ENCODE data around the gene C1QTNF6. TPM values are rescaled to one million over a fixed set of nuclear protein-coding genes. Genes with fewer than 3 reads are reported as not detected.

C1QTNF6 gene
- total and polyA plus RNA-seq, 2 of the 4 experiments (the other 2 are of a cell fraction): 1.1 to 10.9 TPM

DNA sequence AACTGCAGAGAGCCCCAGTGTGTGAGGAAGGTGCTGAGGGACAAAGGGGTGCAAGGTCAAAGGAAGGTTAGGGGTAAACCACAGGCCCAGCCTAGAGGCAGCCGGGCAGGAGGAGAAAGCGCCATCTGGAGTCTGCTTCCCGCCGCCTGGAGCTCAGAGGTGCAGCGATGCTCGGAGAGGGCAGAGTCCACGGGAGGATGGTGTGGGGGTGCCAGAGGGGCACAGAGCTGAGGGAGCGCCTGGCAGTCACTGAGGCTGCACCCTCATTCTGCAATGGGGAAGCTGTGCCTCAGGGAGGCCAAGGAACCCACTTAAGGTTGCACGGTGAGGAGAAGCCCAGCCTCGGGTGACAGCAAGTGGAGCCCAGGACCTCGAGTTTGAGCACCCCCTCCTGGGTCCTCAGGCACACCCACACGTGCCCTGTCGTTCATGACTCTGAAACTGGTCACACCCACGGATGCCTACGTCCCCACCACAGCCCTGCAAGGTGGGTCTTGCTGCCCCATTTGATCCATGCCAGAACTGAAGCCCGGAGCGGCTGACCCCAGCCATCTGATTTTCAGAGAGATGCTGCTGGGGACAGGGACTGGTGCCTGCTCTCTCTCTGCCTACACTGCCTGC, 39.9 kb downstream of the C1QTNF6 start:
- in situ Hi-C loops (cut with MboI; ENCODE audit: low sequenced_read_pairs): no loop called here
- Histone ChIP-seq H4K8ac (ENCODE audit: low read depth in 2 of 2, low read length in 2 of 2) (no peak overlapping the region), H3K4me3 (ENCODE audit: insufficient read depth, low read depth, low read length) (no peak overlapping the region), H2BK20ac (ENCODE audit: low read depth, low read length) (no peak overlapping the region), H3K14ac (replicated peaks; ENCODE audit: low read depth, low read length) (no peak overlapping the region), H3K36me3 (ENCODE audit: control insufficient read depth, insufficient read depth, low read length) (no peaks in the 10 kb centered on the region), H3K27ac (ENCODE audit: insufficient read depth, low read length) (no peak overlapping the region), H2AK5ac (ENCODE audit: low read depth, low read length) (no peak overlapping the region), H3K9ac (ENCODE audit: low read depth, low read length) (no peak overlapping the region), H2AK9ac (replicated peaks; ENCODE audit: low read depth, low read length, poor library complexity) (no peak overlapping the region), H4K20me1 (ENCODE audit: insufficient read depth, low read length) (no peaks in the 10 kb centered on the region), H4K5ac (ENCODE audit: low read depth, low read length) (no peak overlapping the region), H2BK120ac (ENCODE audit: low read depth, low read length) (no peak overlapping the region), H3K9me1 (ENCODE audit: insufficient read depth, low read length) (no peaks in the 10 kb centered on the region), H3K23ac (ENCODE audit: low read depth, low read length) (no peak overlapping the region), H3K9me3 (ENCODE audit: control insufficient read depth, insufficient read depth, low read length) (no peaks in the 10 kb centered on the region; the same call in 1 of the 2 replicates), H3K56ac (ENCODE audit: extremely low read depth, insufficient read depth, low read length) (no peak overlapping the region), H3K4ac (ENCODE audit: low read depth, low read length) (no peak overlapping the region), H2BK15ac (ENCODE audit: low read depth, low read length) (no peak overlapping the region), H4K91ac (ENCODE audit: insufficient read depth, low read depth, low read length) (no peak overlapping the region), H3K18ac (ENCODE audit: low read depth, low read length) (no peak overlapping the region), H2BK5ac (ENCODE audit: low read depth, low read length, poor library complexity, severe bottlenecking) (no peak overlapping the region), H3K27me3 (ENCODE audit: control insufficient read depth, insufficient read depth, low read length) (peaks cover 46% of the 10 kb centered on the region), H3K79me1 (ENCODE audit: low read depth in 1 of 2, low read length in 2 of 2) (no peaks in the 10 kb centered on the region), H2AFZ (replicated peaks; ENCODE audit: low read length, poor library complexity) (no peak overlapping the region), H3K4me2 (ENCODE audit: low read depth, low read length) (no peak overlapping the region), H3K4me1 (ENCODE audit: control insufficient read depth, insufficient read depth, low read length) (peaks cover 2% of the 10 kb centered on the region; the same call in 1 of the 2 replicates)
- BruUV-seq (replicated peaks): no TSS peak
- ATAC-seq (ENCODE audit: low read depth): no peak
- CTCF ChIA-PET: no interaction called here
- DNase-seq: no peak
- TF ChIP-seq ELK1 (IDR thresholded peaks at IDR 0.05; ENCODE audit: borderline replicate concordance, low read depth, low read length) (no peak), MXI1 (IDR thresholded peaks at IDR 0.05; ENCODE audit: borderline replicate concordance, low read depth, low read length) (no peak), RCOR1 (IDR thresholded peaks at IDR 0.05; ENCODE audit: insufficient replicate concordance, low read length) (no peak), CEBPB (IDR thresholded peaks at IDR 0.05; ENCODE audit: low read depth, low read length) (no peak), USF2 (IDR thresholded peaks at IDR 0.05; ENCODE audit: low read depth, low read length) (no peak), RFX5 (IDR thresholded peaks at IDR 0.05; ENCODE audit: low read depth, low read length) (no peak), POLR2A (IDR thresholded peaks at IDR 0.05; ENCODE audit: low read depth, low read length) (no peak), MAFK (IDR thresholded peaks at IDR 0.05; ENCODE audit: low read depth, low read length) (no peak), MAZ (IDR thresholded peaks at IDR 0.05; ENCODE audit: borderline replicate concordance, low read depth, low read length) (no peak), RAD21 (IDR thresholded peaks at IDR 0.05; ENCODE audit: low read length) (no peak), SMC3 (IDR thresholded peaks at IDR 0.05; ENCODE audit: low read depth, low read length) (no peak), CHD1 (IDR thresholded peaks at IDR 0.05; ENCODE audit: low read depth, low read length) (no peak), NFE2L2 (IDR thresholded peaks at IDR 0.05; ENCODE audit: low read depth, low read length) (no peak), BHLHE40 (IDR thresholded peaks at IDR 0.05; ENCODE audit: low read depth, low read length) (no peak), FOS (IDR thresholded peaks at IDR 0.05; ENCODE audit: low read depth, low read length) (no peak)
- TF ChIP-seq, protein P1, sequence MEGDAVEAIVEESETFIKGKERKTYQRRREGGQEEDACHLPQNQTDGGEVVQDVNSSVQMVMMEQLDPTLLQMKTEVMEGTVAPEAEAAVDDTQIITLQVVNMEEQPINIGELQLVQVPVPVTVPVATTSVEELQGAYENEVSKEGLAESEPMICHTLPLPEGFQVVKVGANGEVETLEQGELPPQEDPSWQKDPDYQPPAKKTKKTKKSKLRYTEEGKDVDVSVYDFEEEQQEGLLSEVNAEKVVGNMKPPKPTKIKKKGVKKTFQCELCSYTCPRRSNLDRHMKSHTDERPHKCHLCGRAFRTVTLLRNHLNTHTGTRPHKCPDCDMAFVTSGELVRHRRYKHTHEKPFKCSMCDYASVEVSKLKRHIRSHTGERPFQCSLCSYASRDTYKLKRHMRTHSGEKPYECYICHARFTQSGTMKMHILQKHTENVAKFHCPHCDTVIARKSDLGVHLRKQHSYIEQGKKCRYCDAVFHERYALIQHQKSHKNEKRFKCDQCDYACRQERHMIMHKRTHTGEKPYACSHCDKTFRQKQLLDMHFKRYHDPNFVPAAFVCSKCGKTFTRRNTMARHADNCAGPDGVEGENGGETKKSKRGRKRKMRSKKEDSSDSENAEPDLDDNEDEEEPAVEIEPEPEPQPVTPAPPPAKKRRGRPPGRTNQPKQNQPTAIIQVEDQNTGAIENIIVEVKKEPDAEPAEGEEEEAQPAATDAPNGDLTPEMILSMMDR (conservative IDR thresholded peaks at IDR 0.05; ENCODE audit: low read depth, low read length): no peak
- intact Hi-C loops (cut with micrococcal nuclease): no loop called here
- WGBS, 2 experiments (ENCODE audit: extremely low coverage in 2 of 2, insufficient read length in 1 of 2): 60% methylated on average over 14 of the region's 17 CpGs; no CpG with 5 or more reads in 1 of the 2 experiments
- POLR2A ChIA-PET (ENCODE audit: unreplicated experiment): no interaction called here
- dilution Hi-C loops (cut with HindIII; ENCODE audit: low sequenced_read_pairs, unreplicated experiment): no loop called here
